Psoas muscle (tissue), 8 donors: ENCODE data around the gene TLDC2. TPM values are rescaled to one million over a fixed set of nuclear protein-coding genes. Genes with fewer than 3 reads are reported as not detected.
"Not testable (repeated sequence)": the region's sequence is repeated elsewhere in the genome, so short reads cannot be mapped to it uniquely, and the experiment has no call there.

Experiments
- ATAC-seq, 4 donors: fragments of 200-7000 bp; cut with Tn5 transposase; one replicate each; pipeline ENCODE4 v1.9.1; 2020; ENCODE audit warnings: moderate library complexity in 3 of 4, mild to moderate bottlenecking in 2 of 4
- DNase-seq, 2 donors: peaks; one replicate each; pipeline ENCODE4 v3.0.0-alpha.2; 2020
- H3K27ac ChIP-seq: fragments of 200-600 bp; one replicate; pipeline ENCODE4 v1.8.0; 2022
- H3K27me3 ChIP-seq, 3 donors: fragments of 200-600 bp in 1 of 3; one replicate each; pipeline versions ENCODE4 v1.6.1 to v1.8.0; 2013 to 2022; ENCODE audit warnings: low read length in 2 of 3, mild to moderate bottlenecking in 2 of 3, moderate library complexity in 1 of 3; ENCODE audit not compliant: insufficient read depth in 3 of 3
- H3K36me3 ChIP-seq, 2 donors: fragments of 200-600 bp in 1 of 2; one replicate each; pipeline versions ENCODE4 v1.6.1 to v1.8.0; 2013 to 2022; ENCODE audit warnings: low read depth in 1 of 2, mild to moderate bottlenecking in 1 of 2, moderate library complexity in 1 of 2; ENCODE audit not compliant: insufficient read depth in 1 of 2
- H3K4me1 ChIP-seq: fragments of 200-600 bp; one replicate; pipeline ENCODE4 v1.8.0; 2022
- H3K4me3 ChIP-seq: fragments of 200-600 bp; one replicate; pipeline ENCODE4 v1.8.0; 2022; ENCODE audit warnings: mild to moderate bottlenecking
- H3K9me3 ChIP-seq: fragments of 200-600 bp; one replicate; pipeline ENCODE4 v1.8.0; 2022
- WGBS, 3 donors: extraction: QIAGEN DNeasy Blood & Tissue Kit; methylation state at CpG; one replicate each; pipeline versions ENCODE4 v1.1.6 to v1.1.7; 2013; 5-methylcytosine and 5-hydroxymethylcytosine counted together
- intact Hi-C, 2 donors: fragments of 100-400 bp; cut with DNase I; formaldehyde crosslinking; loops; one replicate each; pipeline versions ENCODE4 v1.11.0 to v1.14.2; 2022
- polyA plus RNA-seq, 3 donors: library from polyadenylated mRNA; stranded (reverse); fragments of 200-250 nt; gene quantifications; one replicate each; pipeline ENCODE4 v1.2.3, GENCODE V29; 2013
- total RNA-seq, 4 donors: library from RNA; stranded (reverse); fragmentation: NEBNext Ultra II Directional in 2 of 4; extraction: Animal tissue kit (Norgen Biotek cat#: 25700) in 2 of 4; gene quantifications; one replicate each; pipeline versions ENCODE4 v1.2.1 to v1.2.4, GENCODE V29; 2021 to 2023
- TF ChIP-seq, protein P1 (sequence below): fragments of 200-600 bp; IDR thresholded peaks from one replicate; pipeline ENCODE4 v1.8.0; 2022; ENCODE audit warnings: antibody characterized with exemption
- donor health status: healthy with polysubstance abuse.
- donor health status: DM: no; HTN: no; CAD: no; lungs with moderate emphysema.
- donor health status: Bipolar disorder and iron deficiency.
- donor health status: healthy.
- donor health status: DM: yes; HTN: yes; CAD: no.
- donor health status: DM: no; HTN: no; CAD: no.
- donor health status: DM: no; HTN: no; CAD: no.
- donor health status: DM: yes; HTN: yes; CAD: no.

The TLDC2 gene
- total and polyA plus RNA-seq, 7 donors, result 0.04 to 0.15 (median 0.05) TPM; not detected in 4

- no peak for ATAC-seq
- TF ChIP-seq, protein P1, sequence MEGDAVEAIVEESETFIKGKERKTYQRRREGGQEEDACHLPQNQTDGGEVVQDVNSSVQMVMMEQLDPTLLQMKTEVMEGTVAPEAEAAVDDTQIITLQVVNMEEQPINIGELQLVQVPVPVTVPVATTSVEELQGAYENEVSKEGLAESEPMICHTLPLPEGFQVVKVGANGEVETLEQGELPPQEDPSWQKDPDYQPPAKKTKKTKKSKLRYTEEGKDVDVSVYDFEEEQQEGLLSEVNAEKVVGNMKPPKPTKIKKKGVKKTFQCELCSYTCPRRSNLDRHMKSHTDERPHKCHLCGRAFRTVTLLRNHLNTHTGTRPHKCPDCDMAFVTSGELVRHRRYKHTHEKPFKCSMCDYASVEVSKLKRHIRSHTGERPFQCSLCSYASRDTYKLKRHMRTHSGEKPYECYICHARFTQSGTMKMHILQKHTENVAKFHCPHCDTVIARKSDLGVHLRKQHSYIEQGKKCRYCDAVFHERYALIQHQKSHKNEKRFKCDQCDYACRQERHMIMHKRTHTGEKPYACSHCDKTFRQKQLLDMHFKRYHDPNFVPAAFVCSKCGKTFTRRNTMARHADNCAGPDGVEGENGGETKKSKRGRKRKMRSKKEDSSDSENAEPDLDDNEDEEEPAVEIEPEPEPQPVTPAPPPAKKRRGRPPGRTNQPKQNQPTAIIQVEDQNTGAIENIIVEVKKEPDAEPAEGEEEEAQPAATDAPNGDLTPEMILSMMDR, result no peak
- no peaks in the 10 kb centered on the region for H3K27me3 ChIP-seq
- 89 to 92% (median 91%) methylated on average over 4 of the region's 4 CpGs for WGBS, 3 donors
- no peaks in the 10 kb centered on the region for H3K4me1 ChIP-seq
- intact Hi-C loops, result no loop called here
- H3K4me3 ChIP-seq, result no peak overlapping the region
- H3K27ac ChIP-seq, result no peak overlapping the region
- no peaks in the 10 kb centered on the region for H3K9me3 ChIP-seq
- DNase-seq, result no peak
- H3K36me3 ChIP-seq, result peaks cover 8 to 56% of the 10 kb centered on the region in 2 donors
These were observed 15.3 kb downstream of the TLDC2 start for GRCh38 chr20:36891211-36891610.

GRCh38 chr20:36893801-36894200 is 17.9 kb downstream of the TLDC2 start:
- H3K4me3 ChIP-seq, result no peak overlapping the region
- H3K9me3 ChIP-seq, result no peaks in the 10 kb centered on the region
- intact Hi-C loops, result no loop called here
- TF ChIP-seq, protein P1, result no peak
- peaks cover 12 to 80% of the 10 kb centered on the region in 2 donors for H3K36me3 ChIP-seq
- no peaks in the 10 kb centered on the region for H3K27me3 ChIP-seq
- ATAC-seq (no peak), DNase-seq (no peak)
- H3K4me1 ChIP-seq, result no peaks in the 10 kb centered on the region
- H3K27ac ChIP-seq, result no peak overlapping the region
- WGBS, 3 donors, result 88 to 95% (median 89%) methylated on average over 3 of the region's 3 CpGs

DNA sequence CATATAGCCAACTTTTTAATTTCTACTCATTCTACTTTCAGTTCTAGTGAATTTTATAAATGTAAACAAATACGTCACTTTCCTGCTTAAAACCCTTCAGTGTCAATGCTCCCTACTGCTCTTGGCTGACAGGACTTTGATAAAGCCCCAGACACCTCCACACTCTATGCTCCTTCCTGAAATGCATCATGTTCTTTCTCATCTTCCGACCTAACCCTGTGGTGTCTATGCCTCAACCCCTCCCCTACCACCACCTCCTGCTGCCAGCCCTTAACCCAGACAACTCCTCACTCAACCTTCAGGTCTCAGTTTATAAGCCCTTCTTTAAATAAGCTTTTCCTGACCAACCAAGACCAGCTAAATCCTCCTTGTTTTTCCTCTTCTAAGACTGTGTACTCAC is 19.1 kb downstream of the TLDC2 start:
- no peak for ATAC-seq
- no peak for DNase-seq
- intact Hi-C loops, result no loop called here
- WGBS, 3 donors, result 79 to 87% (median 81%) methylated on average over 2 of the region's 2 CpGs
- no peak overlapping the region for H3K27ac ChIP-seq
- no peak overlapping the region for H3K4me3 ChIP-seq
- TF ChIP-seq, protein P1, result no peak
- H3K27me3 ChIP-seq, result no peaks in the 10 kb centered on the region
- H3K4me1 ChIP-seq, result no peaks in the 10 kb centered on the region
- peaks cover 14 to 89% of the 10 kb centered on the region in 2 donors for H3K36me3 ChIP-seq
- no peaks in the 10 kb centered on the region for H3K9me3 ChIP-seq

DNA sequence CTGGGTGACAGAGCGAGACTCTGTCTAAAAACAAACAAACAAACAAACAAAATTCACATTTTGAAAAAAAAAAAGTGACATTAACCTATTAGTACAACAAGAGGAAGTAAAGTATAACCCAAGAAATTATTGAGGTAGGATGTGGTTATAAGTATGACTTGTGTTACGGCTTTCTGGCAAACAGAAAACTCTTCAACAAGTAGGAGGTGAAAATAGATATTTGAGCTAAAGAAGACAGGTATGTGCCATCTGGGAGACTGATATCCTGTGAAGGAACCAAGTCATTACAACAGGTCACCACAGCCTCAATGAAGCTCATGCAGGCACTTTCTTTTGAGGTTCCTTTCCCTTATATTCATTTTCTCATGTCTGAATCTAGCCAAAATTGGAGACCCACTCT is 28.8 kb downstream of the TLDC2 start:
- peaks cover 4 to 88% of the 10 kb centered on the region in 2 donors for H3K36me3 ChIP-seq
- WGBS, 3 donors, result 95 to 98% (median 97%) methylated on average over 2 of the region's 2 CpGs

GRCh38 chr20:36905566-36905965 is 29.6 kb downstream of the TLDC2 start:
- H3K4me1 ChIP-seq, DNase-seq, H3K27ac ChIP-seq, H3K9me3 ChIP-seq, H3K4me3 ChIP-seq, H3K27me3 ChIP-seq, ATAC-seq, intact Hi-C loops: not testable (repeated sequence)
- 95 to 97% (median 97%) methylated on average over 10 of the region's 10 CpGs for WGBS, 3 donors
- peaks cover 4 to 93% of the 10 kb centered on the region in 2 donors for H3K36me3 ChIP-seq

More for the DNA sequence above, 28.8 kb downstream of the TLDC2 start:
- H3K9me3 ChIP-seq, result no peaks in the 10 kb centered on the region
- TF ChIP-seq, protein P1, result no peak
- H3K27ac ChIP-seq, result no peak overlapping the region
- H3K4me3 ChIP-seq, result no peak overlapping the region
- no peaks in the 10 kb centered on the region for H3K27me3 ChIP-seq
- intact Hi-C loops, result no loop called here
- no peak for DNase-seq
- ATAC-seq, result no peak
- no peaks in the 10 kb centered on the region for H3K4me1 ChIP-seq

- DNase-seq, H3K27ac ChIP-seq, H3K9me3 ChIP-seq, H3K27me3 ChIP-seq, intact Hi-C loops, H3K4me3 ChIP-seq, H3K4me1 ChIP-seq, ATAC-seq: not testable (repeated sequence)
- WGBS, 3 donors, result 94 to 98% (median 96%) methylated on average over 7 of the region's 7 CpGs
- peaks cover 4 to 93% of the 10 kb centered on the region in 2 donors for H3K36me3 ChIP-seq
These were observed 30.1 kb downstream of the TLDC2 start for GRCh38 chr20:36906086-36906485.
